Neural cell (in vitro differentiated cells): Measurements from ENCODE around the gene ZNF276.

Source experiments
- CTCF ChIP-seq: fragments of 450-650 bp; IDR thresholded peaks from 2 replicates; pipeline ENCODE4 v1.5.1; 2014; ENCODE audit warnings: antibody characterized with exemption, mild to moderate bottlenecking, moderate library complexity; ENCODE audit not compliant: poor library complexity, severe bottlenecking
- EP300 ChIP-seq: fragments of 450-650 bp; conservative IDR thresholded peaks from 2 replicates; pipeline ENCODE4 v1.6.1; 2014; ENCODE audit warnings: antibody characterized with exemption, mild to moderate bottlenecking, moderate library complexity; ENCODE audit not compliant: poor library complexity, severe bottlenecking
- EZH2 ChIP-seq: fragments of 200-600, 300-800 bp; shearing (Covaris generic), sonication (generic); IDR thresholded peaks from 2 replicates; pipeline ENCODE4 v1.6.1; 2014; ENCODE audit warnings: antibody characterized with exemption, low read length, borderline replicate concordance, mild to moderate bottlenecking; ENCODE audit not compliant: insufficient read depth, poor library complexity, severe bottlenecking
- POLR2AphosphoS5 ChIP-seq: IDR thresholded peaks from 2 replicates; pipeline ENCODE4 v1.6.1; 2012

DNA sequence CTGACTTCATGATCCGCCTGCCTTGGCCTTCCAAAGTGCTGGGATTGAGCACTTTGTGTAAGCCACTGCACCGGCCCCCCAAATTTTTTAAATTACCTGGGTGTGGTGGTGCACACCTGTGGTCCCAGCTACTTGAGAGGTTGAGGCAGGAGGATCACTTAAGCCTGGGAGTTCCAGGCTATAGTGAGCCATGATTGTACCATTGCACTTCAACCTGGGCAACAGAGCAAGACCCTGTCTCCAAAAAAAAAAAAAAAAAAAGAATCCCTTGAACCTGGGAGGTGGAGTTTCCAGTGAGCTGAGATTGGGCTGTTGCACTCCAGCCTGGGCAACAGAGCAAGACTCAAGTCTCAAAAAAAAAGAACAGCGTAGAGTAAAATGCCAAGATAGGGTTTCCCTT is 15.2 kb downstream of the ZNF276 start:
- TF ChIP-seq POLR2AphosphoS5 (no peak), CTCF (no peak), EP300 (no peak), EZH2 (no peak)
